Natural killer cell (primary cell): ENCODE results near the gene ZFAND3. TPM values are rescaled to one million over a fixed set of nuclear protein-coding genes. Genes with fewer than 3 reads are reported as not detected.

Experiments used
- ATAC-seq, 3 donors: fragments of 150-1000 bp in 2 of 3; fragments of 200-7000 bp in 1 of 3; cut with Tn5 transposase; 1 replicate in 1 of 3; 2 replicates in 2 of 3; pipeline ENCODE4 v1.10.0; 2021; ENCODE audit warnings: mild to moderate bottlenecking in 2 of 3, moderate library complexity in 2 of 3
- DNase-seq, 2 donors: peaks; one replicate each; pipeline versions ENCODE4 v3.0.0 to v3.0.0-alpha.2; 2013 to 2021; ENCODE audit warnings: mixed read lengths in 1 of 2
- H3K27ac ChIP-seq: one replicate; pipeline ENCODE4 v1.5.1; 2013; ENCODE audit warnings: mild to moderate bottlenecking, low read length
- H3K27me3 ChIP-seq: one replicate; pipeline ENCODE4 v1.6.1; 2013; ENCODE audit warnings: low read length; ENCODE audit not compliant: control insufficient read depth, insufficient read depth
- H3K36me3 ChIP-seq: one replicate; pipeline ENCODE4 v1.6.1; 2013; ENCODE audit warnings: low read length; ENCODE audit not compliant: control insufficient read depth, insufficient read depth
- H3K4me1 ChIP-seq: one replicate; pipeline ENCODE4 v1.6.1; 2013; ENCODE audit warnings: low read length; ENCODE audit not compliant: control insufficient read depth, insufficient read depth
- H3K4me3 ChIP-seq: one replicate; pipeline ENCODE4 v1.5.1; 2013; ENCODE audit warnings: low read length
- H3K9me3 ChIP-seq: one replicate; pipeline ENCODE4 v1.6.1; 2013; ENCODE audit warnings: low read length; ENCODE audit not compliant: control insufficient read depth, insufficient read depth
- H3K27ac Mint-ChIP-seq, 2 donors: one replicate each; pipeline ENCODE4 v1.8.0; 2022; ENCODE audit warnings: mild to moderate bottlenecking in 2 of 2, mixed read lengths in 2 of 2, moderate library complexity in 1 of 2
- H3K27me3 Mint-ChIP-seq, 2 donors: one replicate each; pipeline ENCODE4 v1.8.0; 2022; ENCODE audit warnings: low read depth in 2 of 2, mixed read lengths in 2 of 2
- H3K36me3 Mint-ChIP-seq: one replicate; pipeline ENCODE4 v1.8.0; 2022; ENCODE audit warnings: mixed read lengths
- H3K4me1 Mint-ChIP-seq, 2 donors: one replicate each; pipeline ENCODE4 v1.8.0; 2022; ENCODE audit warnings: mixed read lengths in 2 of 2
- H3K4me3 Mint-ChIP-seq: one replicate; pipeline ENCODE4 v1.8.0; 2022; ENCODE audit warnings: mild to moderate bottlenecking, moderate library complexity, mixed read lengths
- H3K9me3 Mint-ChIP-seq, 2 donors: one replicate each; pipeline ENCODE4 v1.8.0; 2022; ENCODE audit warnings: mixed read lengths in 2 of 2
- WGBS: methylation state at CpG from one replicate; pipeline ENCODE4 v1.1.7; 2013; ENCODE audit warnings: missing lambda C conversion rate; ENCODE audit not compliant: insufficient coverage; 5-methylcytosine and 5-hydroxymethylcytosine counted together
- intact Hi-C: fragments of 100-400 bp; cut with micrococcal nuclease; formaldehyde crosslinking; loops from one replicate; pipeline ENCODE4 v1.14.2; 2022
- total RNA-seq, 4 donors: library from RNA; stranded (reverse); fragments of 120-200 nt in 1 of 4; gene quantifications; one replicate each; pipeline versions ENCODE4 v1.2.3 to v1.2.4, GENCODE V29; 2013 to 2022
- TF ChIP-seq, protein P1 (sequence below): fragments of 200-600 bp; IDR thresholded peaks from one replicate; pipeline ENCODE4 v1.8.0; 2022; ENCODE audit warnings: antibody characterized with exemption

ZFAND3 gene
- total RNA-seq, 3 donors from 2014 or later (not counting 1 experiment from before 2014, with no cell fraction given): 87.7 to 97.4 (median 90.1) TPM

DNA sequence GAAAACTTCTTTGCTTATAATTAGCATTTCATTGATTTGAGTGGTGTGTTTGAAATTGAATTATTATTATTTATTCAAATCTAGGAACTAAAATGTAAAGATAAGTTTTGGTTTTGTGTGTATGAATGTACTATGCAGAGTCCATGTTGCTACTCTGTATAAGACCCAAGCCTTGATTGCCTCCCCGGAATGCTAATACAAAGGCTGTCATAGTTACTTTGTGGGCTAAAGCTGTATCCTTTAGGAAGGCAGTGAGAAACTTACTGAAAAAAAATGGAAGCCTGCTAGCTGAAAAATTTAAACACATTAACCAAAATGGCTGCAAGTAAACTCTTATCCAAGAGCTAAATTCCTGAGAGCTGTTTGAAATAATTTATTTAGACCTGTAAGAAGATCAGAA lies 213.3 kb downstream of the ZFAND3 start:
- DNase-seq (no peak), ATAC-seq (no peak)
- H3K4me3 Mint-ChIP-seq: no peak overlapping the region
- no peaks in the 10 kb centered on the region for H3K36me3 Mint-ChIP-seq
- H3K9me3 Mint-ChIP-seq: no peaks in the 10 kb centered on the region
- TF ChIP-seq, protein P1, sequence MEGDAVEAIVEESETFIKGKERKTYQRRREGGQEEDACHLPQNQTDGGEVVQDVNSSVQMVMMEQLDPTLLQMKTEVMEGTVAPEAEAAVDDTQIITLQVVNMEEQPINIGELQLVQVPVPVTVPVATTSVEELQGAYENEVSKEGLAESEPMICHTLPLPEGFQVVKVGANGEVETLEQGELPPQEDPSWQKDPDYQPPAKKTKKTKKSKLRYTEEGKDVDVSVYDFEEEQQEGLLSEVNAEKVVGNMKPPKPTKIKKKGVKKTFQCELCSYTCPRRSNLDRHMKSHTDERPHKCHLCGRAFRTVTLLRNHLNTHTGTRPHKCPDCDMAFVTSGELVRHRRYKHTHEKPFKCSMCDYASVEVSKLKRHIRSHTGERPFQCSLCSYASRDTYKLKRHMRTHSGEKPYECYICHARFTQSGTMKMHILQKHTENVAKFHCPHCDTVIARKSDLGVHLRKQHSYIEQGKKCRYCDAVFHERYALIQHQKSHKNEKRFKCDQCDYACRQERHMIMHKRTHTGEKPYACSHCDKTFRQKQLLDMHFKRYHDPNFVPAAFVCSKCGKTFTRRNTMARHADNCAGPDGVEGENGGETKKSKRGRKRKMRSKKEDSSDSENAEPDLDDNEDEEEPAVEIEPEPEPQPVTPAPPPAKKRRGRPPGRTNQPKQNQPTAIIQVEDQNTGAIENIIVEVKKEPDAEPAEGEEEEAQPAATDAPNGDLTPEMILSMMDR: no peak
- Histone ChIP-seq H3K27ac (no peak overlapping the region), H3K4me1 (no peaks in the 10 kb centered on the region), H3K9me3 (no peaks in the 10 kb centered on the region), H3K4me3 (no peak overlapping the region), H3K27me3 (no peaks in the 10 kb centered on the region), H3K36me3 (no peaks in the 10 kb centered on the region)
- WGBS: 90% methylated on average over 1 of the region's 1 CpG
- H3K27ac Mint-ChIP-seq: peak overlapping the region; percentile 32 to 36
- peaks cover 72 to 84% of the 10 kb centered on the region in 2 donors for H3K4me1 Mint-ChIP-seq
- no peaks in the 10 kb centered on the region for H3K27me3 Mint-ChIP-seq
- intact Hi-C loops: no loop called here

DNA sequence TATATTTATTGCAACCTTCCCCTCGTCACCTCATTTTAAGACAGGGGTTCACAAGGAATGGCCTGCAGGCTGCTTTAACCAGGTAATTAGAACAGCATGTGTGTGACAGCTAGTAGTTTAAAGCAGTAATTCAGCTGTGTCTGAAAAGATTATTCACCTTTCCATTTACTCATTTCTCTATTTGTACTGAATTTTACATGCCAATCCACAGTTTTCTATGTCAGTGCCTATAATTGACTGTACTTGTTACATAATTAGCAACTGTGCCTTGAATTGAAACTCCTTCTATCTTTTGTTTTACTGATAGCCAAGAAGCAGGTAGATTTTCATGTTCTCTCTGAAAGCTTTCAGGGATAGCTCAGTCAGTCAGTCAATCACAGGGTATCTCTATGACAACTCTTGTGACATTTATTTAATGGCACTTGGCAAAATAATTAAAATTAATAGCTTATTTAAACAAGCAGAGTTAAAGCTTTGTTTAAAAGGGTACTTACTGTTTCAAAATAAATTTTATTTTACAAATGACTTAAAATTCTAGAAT lies 214.0 kb downstream of the ZFAND3 start:
- Mint-ChIP-seq H3K4me1 (peaks cover 72 to 80% of the 10 kb centered on the region in 2 donors), H3K9me3 (no peaks in the 10 kb centered on the region), H3K36me3 (no peaks in the 10 kb centered on the region), H3K27me3 (no peaks in the 10 kb centered on the region), H3K4me3 (no peak overlapping the region), H3K27ac (peak overlapping the region in 1 of 2 donors; percentile 35)
- no peak overlapping the region for H3K4me3 ChIP-seq
- 100% methylated on average over 1 of the region's 1 CpG for WGBS
- no peaks in the 10 kb centered on the region for H3K4me1 ChIP-seq
- ATAC-seq (no peak), DNase-seq (no peak)
- H3K9me3 ChIP-seq: no peaks in the 10 kb centered on the region
- intact Hi-C loops: no loop called here
- no peak overlapping the region for H3K27ac ChIP-seq
- H3K36me3 ChIP-seq: no peaks in the 10 kb centered on the region
- TF ChIP-seq, protein P1: no peak
- no peaks in the 10 kb centered on the region for H3K27me3 ChIP-seq

DNA sequence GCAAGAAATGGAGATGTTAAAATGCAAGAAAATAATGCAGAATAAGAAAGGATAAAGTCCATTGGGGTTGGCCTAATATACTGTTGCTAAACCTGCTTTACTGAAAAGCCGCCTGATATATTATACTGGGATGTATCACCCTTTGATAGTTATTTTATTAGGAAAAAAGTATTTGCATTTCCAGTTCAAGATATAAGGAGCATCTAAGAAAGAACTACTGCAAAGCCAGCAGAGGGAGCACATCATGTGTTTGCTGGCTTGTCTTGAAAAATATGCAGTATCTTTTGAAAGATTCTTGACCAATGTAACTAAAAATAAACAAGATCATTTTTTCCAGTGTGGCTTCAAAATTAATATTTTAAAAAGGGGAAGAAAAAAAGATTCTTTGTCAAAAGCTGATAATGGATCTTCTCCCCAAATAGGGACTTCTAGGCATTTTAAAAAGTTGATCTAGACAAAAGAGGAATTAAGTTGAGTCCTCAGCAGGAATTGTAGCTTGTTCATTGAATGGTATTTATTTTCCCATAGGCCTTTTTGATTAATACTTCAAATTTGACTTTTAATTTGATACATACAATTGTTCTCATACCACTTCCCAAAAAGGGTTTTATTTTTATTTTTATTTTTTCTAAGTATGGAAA lies 214.9 kb downstream of the ZFAND3 start:
- DNase-seq (peak in 1 of 2 donors; percentile 36), ATAC-seq (peak in 1 of 3 donors; percentile 33)
- no peaks in the 10 kb centered on the region for H3K9me3 Mint-ChIP-seq
- no peaks in the 10 kb centered on the region for H3K36me3 Mint-ChIP-seq
- H3K4me3 ChIP-seq: no peak overlapping the region
- H3K4me3 Mint-ChIP-seq: peak overlapping the region; percentile 25
- no peaks in the 10 kb centered on the region for H3K9me3 ChIP-seq
- 88% methylated on average over 1 of the region's 1 CpG for WGBS
- TF ChIP-seq, protein P1: peak; percentile 35
- peaks cover 75 to 77% of the 10 kb centered on the region in 2 donors for H3K4me1 Mint-ChIP-seq
- peak overlapping the region; percentile 32 to 72 for H3K27ac Mint-ChIP-seq
- no peaks in the 10 kb centered on the region for H3K36me3 ChIP-seq
- no peaks in the 10 kb centered on the region for H3K27me3 Mint-ChIP-seq
- H3K4me1 ChIP-seq: no peaks in the 10 kb centered on the region
- no peaks in the 10 kb centered on the region for H3K27me3 ChIP-seq
- no peak overlapping the region for H3K27ac ChIP-seq
- intact Hi-C loops: no loop called here
